ENCODE measurements around the gene GUK1.
A peak's percentile ranks its signal among the peaks of the same experiment; 100 is the strongest.

The GUK1 gene

GRCh38 chr1:228164561-228165371 is 24.7 kb downstream of the GUK1 start:
- no peak overlapping the region for H2BK5ac ChIP-seq (ENCODE audit: low read length)
- peak overlapping the region; percentile 32 for H3K4ac ChIP-seq (ENCODE audit: low read length)
- H4K91ac ChIP-seq (ENCODE audit: low read depth, low read length, poor library complexity): no peak overlapping the region
- no peaks in the 10 kb centered on the region for H3K27me3 ChIP-seq (ENCODE audit: control insufficient read depth in 3 of 3, insufficient read depth in 3 of 3, low read depth in 1 of 3, low read length in 3 of 3)
- no peak overlapping the region for H2AK5ac ChIP-seq (ENCODE audit: low read depth, low read length)
- no peak overlapping the region for H3K14ac ChIP-seq (ENCODE audit: low read length)
- peak overlapping the region; percentile 92 for H2AFZ ChIP-seq (ENCODE audit: low read length)
- peak overlapping the region; percentile 70 for H3K27ac ChIP-seq (replicated peaks; ENCODE audit: low read length)
- no peaks in the 10 kb centered on the region for H3K36me3 ChIP-seq (replicated peaks in 1 of 2; ENCODE audit: control insufficient read depth in 2 of 2, insufficient read depth in 2 of 2, low read length in 2 of 2)
- H2BK120ac ChIP-seq (ENCODE audit: low read depth, low read length): no peak overlapping the region
- H3K9me3 ChIP-seq (replicated peaks in 1 of 2; ENCODE audit: control insufficient read depth in 2 of 2, insufficient read depth in 1 of 2, low read depth in 1 of 2, low read length in 2 of 2): no peaks in the 10 kb centered on the region
- peaks cover 6% of the 10 kb centered on the region for H3K79me1 ChIP-seq (ENCODE audit: low read depth, low read length)
- no peak for DNase-seq (ENCODE audit: low spot score)
- H3K9ac ChIP-seq (ENCODE audit: low read depth, low read length, poor library complexity): no peak overlapping the region
- peak overlapping the region; percentile 56 for H3K4me2 ChIP-seq (ENCODE audit: insufficient read depth, low read length, poor library complexity, severe bottlenecking)
- H2BK12ac ChIP-seq (ENCODE audit: low read length): peak overlapping the region; percentile 16
- peaks cover 5 to 15% of the 10 kb centered on the region in 2 donors for H3K4me1 ChIP-seq (ENCODE audit: control insufficient read depth in 2 of 2, insufficient read depth in 1 of 2, low read depth in 1 of 2, low read length in 2 of 2)
- no CpG with 5 or more reads among the region's 20 CpGs for WGBS, 2 donors (ENCODE audit: extremely low coverage in 2 of 2, insufficient read length in 2 of 2, insufficient replicate concordance in 1 of 2)
- H3K4me3 ChIP-seq (ENCODE audit: low read length in 2 of 2): peak overlapping the region; percentile 74 to 82
- H2BK15ac ChIP-seq (ENCODE audit: low read length): no peak overlapping the region
- no peak overlapping the region for H4K8ac ChIP-seq (ENCODE audit: low read depth, low read length)
- no peak overlapping the region for H3K23ac ChIP-seq (ENCODE audit: low read depth, low read length, poor library complexity)
- peak overlapping the region; percentile 44 for H3K18ac ChIP-seq (ENCODE audit: low read length)

- WGBS, 2 donors (ENCODE audit: extremely low coverage in 2 of 2, insufficient read length in 2 of 2, insufficient replicate concordance in 1 of 2): no CpG with 5 or more reads among the region's 93 CpGs
- Histone ChIP-seq H4K8ac (ENCODE audit: low read depth, low read length) (peak within 1 kb of the TSS; percentile 100), H3K4me1 (ENCODE audit: control insufficient read depth in 2 of 2, insufficient read depth in 1 of 2, low read depth in 1 of 2, low read length in 2 of 2) (peaks cover 5 to 15% of the 10 kb centered on the region in 2 donors), H3K79me1 (ENCODE audit: low read depth, low read length) (peaks cover 6% of the 10 kb centered on the region), H3K9ac (ENCODE audit: low read depth, low read length, poor library complexity) (peak within 1 kb of the TSS; percentile 97), H3K9me3 (replicated peaks in 1 of 2; ENCODE audit: control insufficient read depth in 2 of 2, insufficient read depth in 1 of 2, low read depth in 1 of 2, low read length in 2 of 2) (no peaks in the 10 kb centered on the region), H3K27me3 (ENCODE audit: control insufficient read depth in 3 of 3, insufficient read depth in 3 of 3, low read depth in 1 of 3, low read length in 3 of 3) (no peaks in the 10 kb centered on the region), H3K36me3 (replicated peaks in 1 of 2; ENCODE audit: control insufficient read depth in 2 of 2, insufficient read depth in 2 of 2, low read length in 2 of 2) (no peaks in the 10 kb centered on the region), H3K23ac (ENCODE audit: low read depth, low read length, poor library complexity) (peak within 1 kb of the TSS; percentile 98), H2BK5ac (ENCODE audit: low read length) (peak within 1 kb of the TSS; percentile 98), H2AFZ (ENCODE audit: low read length) (peak within 1 kb of the TSS; percentile 98), H3K27ac (replicated peaks; ENCODE audit: low read length) (peak within 1 kb of the TSS; percentile 99), H3K18ac (ENCODE audit: low read length) (peak within 1 kb of the TSS; percentile 100), H2BK15ac (ENCODE audit: low read length) (no peak within 1 kb of the TSS), H4K91ac (ENCODE audit: low read depth, low read length, poor library complexity) (peak within 1 kb of the TSS; percentile 97), H3K4me3 (ENCODE audit: low read length in 2 of 2) (peak within 1 kb of the TSS; percentile 82 to 92), H3K4ac (ENCODE audit: low read length) (peak within 1 kb of the TSS; percentile 77), H3K14ac (ENCODE audit: low read length) (no peak within 1 kb of the TSS), H2BK120ac (ENCODE audit: low read depth, low read length) (no peak within 1 kb of the TSS), H3K4me2 (ENCODE audit: insufficient read depth, low read length, poor library complexity, severe bottlenecking) (peak within 1 kb of the TSS; percentile 96), H2BK12ac (ENCODE audit: low read length) (no peak within 1 kb of the TSS), H2AK5ac (ENCODE audit: low read depth, low read length) (peak within 1 kb of the TSS; percentile 73)
- peak; percentile 96 for DNase-seq (ENCODE audit: low spot score)
Measured at GRCh38 chr1:228165372-228166169, 25.5 kb downstream of the GUK1 start, which contains the start of gene IBA57. Gene IBA57, plus strand, starts transcription at chr1:228165804. Its CDS starts 13 bp downstream, at chr1:228165817.

GRCh38 chr1:228166170-228166936 is 26.3 kb downstream of the GUK1 start:
- Histone ChIP-seq H3K23ac (ENCODE audit: low read depth, low read length, poor library complexity) (peak overlapping the region; percentile 98), H3K4ac (ENCODE audit: low read length) (peak overlapping the region; percentile 77), H3K9me3 (replicated peaks in 1 of 2; ENCODE audit: control insufficient read depth in 2 of 2, insufficient read depth in 1 of 2, low read depth in 1 of 2, low read length in 2 of 2) (no peaks in the 10 kb centered on the region), H3K9ac (ENCODE audit: low read depth, low read length, poor library complexity) (peak overlapping the region; percentile 85), H3K4me3 (ENCODE audit: low read length in 2 of 2) (peak overlapping the region; percentile 78 to 82), H3K27me3 (ENCODE audit: control insufficient read depth in 3 of 3, insufficient read depth in 3 of 3, low read depth in 1 of 3, low read length in 3 of 3) (no peaks in the 10 kb centered on the region), H3K14ac (ENCODE audit: low read length) (no peak overlapping the region), H3K27ac (replicated peaks; ENCODE audit: low read length) (peak overlapping the region; percentile 29), H2BK5ac (ENCODE audit: low read length) (peak overlapping the region; percentile 67), H3K79me1 (ENCODE audit: low read depth, low read length) (peaks cover 6% of the 10 kb centered on the region), H2AFZ (ENCODE audit: low read length) (peak overlapping the region; percentile 98), H4K91ac (ENCODE audit: low read depth, low read length, poor library complexity) (no peak overlapping the region), H3K18ac (ENCODE audit: low read length) (peak overlapping the region; percentile 88), H2BK120ac (ENCODE audit: low read depth, low read length) (no peak overlapping the region), H2AK5ac (ENCODE audit: low read depth, low read length) (peak overlapping the region; percentile 73), H3K4me2 (ENCODE audit: insufficient read depth, low read length, poor library complexity, severe bottlenecking) (peak overlapping the region; percentile 96), H2BK12ac (ENCODE audit: low read length) (no peak overlapping the region), H3K36me3 (replicated peaks in 1 of 2; ENCODE audit: control insufficient read depth in 2 of 2, insufficient read depth in 2 of 2, low read length in 2 of 2) (no peaks in the 10 kb centered on the region), H2BK15ac (ENCODE audit: low read length) (no peak overlapping the region), H4K8ac (ENCODE audit: low read depth, low read length) (no peak overlapping the region), H3K4me1 (ENCODE audit: control insufficient read depth in 2 of 2, insufficient read depth in 1 of 2, low read depth in 1 of 2, low read length in 2 of 2) (peaks cover 5 to 14% of the 10 kb centered on the region in 2 donors)
- peak; percentile 48 for DNase-seq (ENCODE audit: low spot score)
- WGBS, 2 donors (ENCODE audit: extremely low coverage in 2 of 2, insufficient read length in 2 of 2, insufficient replicate concordance in 1 of 2): no CpG with 5 or more reads among the region's 26 CpGs
